Measurements from ENCODE around the gene PLA2G2D.

DNA sequence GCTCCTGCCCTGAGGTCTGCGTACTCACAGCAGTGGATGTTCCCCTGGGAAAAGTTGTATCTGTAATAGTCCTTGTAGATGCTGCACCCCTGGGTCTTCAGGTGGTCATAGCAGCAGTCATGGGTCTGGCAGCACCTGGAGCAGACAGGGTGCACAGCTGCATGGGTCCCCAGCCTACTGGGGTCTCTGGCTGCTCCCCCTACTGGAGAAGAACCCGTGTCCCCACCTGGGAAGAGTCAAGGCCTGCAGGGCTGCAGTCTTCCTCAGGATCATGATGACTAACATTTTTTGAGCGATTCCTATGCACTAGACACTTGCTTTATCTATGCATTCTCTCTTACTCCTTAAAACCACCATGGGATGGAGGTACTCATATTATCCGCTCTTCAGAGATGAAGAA, 3.9 kb downstream of the PLA2G2D start:
- TF ChIP-seq, protein P1, sequence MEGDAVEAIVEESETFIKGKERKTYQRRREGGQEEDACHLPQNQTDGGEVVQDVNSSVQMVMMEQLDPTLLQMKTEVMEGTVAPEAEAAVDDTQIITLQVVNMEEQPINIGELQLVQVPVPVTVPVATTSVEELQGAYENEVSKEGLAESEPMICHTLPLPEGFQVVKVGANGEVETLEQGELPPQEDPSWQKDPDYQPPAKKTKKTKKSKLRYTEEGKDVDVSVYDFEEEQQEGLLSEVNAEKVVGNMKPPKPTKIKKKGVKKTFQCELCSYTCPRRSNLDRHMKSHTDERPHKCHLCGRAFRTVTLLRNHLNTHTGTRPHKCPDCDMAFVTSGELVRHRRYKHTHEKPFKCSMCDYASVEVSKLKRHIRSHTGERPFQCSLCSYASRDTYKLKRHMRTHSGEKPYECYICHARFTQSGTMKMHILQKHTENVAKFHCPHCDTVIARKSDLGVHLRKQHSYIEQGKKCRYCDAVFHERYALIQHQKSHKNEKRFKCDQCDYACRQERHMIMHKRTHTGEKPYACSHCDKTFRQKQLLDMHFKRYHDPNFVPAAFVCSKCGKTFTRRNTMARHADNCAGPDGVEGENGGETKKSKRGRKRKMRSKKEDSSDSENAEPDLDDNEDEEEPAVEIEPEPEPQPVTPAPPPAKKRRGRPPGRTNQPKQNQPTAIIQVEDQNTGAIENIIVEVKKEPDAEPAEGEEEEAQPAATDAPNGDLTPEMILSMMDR (IDR thresholded peaks at IDR 0.05; ENCODE audit: insufficient read depth, low read length, poor library complexity, severe bottlenecking), result no peak
- TF ChIP-seq EZH2phosphoT487 (conservative IDR thresholded peaks at IDR 0.05; ENCODE audit: low read length), result no peak

All from SU-DHL-6 (cell line).